ENCODE results near the gene MAP2K3. TPM values are rescaled to one million over a fixed set of nuclear protein-coding genes. Genes with fewer than 3 reads are reported as not detected.
"Not testable (repeated sequence)": the region's sequence is repeated elsewhere in the genome, so short reads cannot be mapped to it uniquely, and the experiment has no call there.

MAP2K3 gene
- polyA plus RNA-seq, 12 donors: 18.1 to 34.2 (median 22.7) TPM; not detected in 1

DNA sequence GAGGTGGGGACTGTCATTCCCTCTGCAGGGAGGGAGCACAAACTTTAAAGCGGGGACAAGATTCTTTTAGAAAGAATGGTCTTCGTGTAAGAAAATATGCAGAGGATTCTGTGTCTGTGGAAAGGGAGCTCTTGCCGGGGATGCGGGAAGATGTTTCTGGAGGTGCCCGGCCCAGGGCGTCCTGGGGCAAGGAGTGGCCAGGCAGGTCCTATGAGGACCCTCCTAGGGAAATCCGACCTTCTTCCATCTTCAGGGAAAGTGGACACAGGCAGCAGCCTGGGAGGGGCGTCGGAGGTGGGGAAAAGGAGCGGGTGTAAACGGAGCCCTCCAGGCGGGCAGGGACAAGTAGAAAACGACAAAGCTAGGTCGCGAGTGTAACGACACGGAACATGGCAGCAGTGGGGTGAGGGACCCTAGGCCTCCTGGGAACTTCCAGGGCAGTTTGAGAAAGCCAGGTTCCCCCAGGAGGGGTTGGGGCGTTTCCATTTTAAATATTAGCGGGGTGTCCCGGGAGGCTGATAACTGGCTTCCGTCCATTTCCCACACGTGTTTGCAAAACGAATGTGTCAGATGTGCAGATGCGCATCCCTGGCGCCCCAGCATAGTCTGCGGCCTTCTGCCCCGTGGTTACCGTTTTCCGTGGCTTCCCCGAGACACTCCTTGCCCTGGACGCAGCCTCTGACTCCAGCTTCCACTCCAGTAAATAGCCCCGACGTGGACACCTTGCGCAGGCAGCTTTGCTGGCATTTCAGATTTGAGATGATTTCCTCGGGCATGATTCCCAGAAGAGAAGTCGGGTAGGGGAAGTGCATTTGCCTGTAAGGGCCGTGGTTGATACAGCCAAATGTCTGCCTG, 39.0 kb downstream of the MAP2K3 start:
- DNase-seq: not testable (repeated sequence)

DNA sequence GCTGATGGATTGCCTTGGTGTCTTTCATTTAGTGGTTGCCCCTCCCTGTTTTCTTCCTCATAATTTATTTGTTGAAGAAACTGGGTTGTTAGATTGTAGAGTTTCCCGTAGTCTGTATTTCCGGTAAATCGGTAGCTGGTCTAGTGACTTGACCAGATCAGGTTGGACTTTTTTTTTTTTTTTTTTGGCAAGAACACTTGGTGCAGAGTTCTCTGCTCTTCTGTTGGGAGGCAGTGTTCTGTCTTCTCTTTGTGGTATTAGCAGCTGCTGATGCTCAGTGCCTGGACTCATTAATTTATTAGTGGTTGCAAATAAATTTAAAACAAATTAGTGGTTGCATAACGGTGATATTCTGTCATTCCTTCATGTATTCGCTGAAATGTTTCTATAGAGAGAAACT, 40.2 kb downstream of the MAP2K3 start:
- DNase-seq: not testable (repeated sequence)

DNA sequence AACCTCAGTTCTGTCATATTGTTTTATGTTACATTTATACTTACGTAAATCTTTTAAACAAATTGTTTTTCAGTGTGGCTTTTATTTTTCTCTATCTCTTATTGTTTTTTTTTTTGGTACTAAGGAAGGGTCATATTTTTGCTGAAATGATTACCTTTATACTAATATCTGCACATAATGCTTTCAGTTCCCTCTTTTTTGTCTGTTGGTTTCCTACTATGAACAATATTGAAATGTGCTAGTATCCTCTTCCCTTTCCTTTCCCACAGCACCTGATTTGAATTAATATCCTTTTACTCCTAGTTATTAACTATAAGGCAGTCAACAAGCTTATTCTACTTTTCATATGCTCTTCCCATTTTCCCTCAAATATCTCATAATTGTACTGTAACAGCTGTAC, 43.4 kb downstream of the MAP2K3 start:
- not testable (repeated sequence) for DNase-seq

DNA sequence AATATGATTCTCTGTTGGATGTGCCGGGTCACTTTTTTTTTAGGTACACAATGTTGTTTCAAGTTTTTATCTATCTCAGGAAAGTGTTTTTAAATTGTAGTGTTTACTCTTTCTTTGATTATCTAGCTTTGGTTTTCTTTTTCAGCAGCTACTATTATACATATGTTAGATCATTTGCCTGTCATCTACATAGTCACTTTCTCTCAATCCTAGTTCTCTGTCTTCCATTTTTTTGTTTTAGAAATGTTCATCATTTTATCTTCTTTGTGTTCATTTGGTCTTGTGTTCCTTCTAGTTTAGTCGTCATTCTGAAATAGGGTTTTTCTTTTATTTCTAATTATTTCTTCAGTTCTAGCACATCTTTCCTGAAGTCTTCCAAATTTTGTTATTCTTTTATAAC, 44.3 kb downstream of the MAP2K3 start:
- DNase-seq: not testable (repeated sequence)

DNA sequence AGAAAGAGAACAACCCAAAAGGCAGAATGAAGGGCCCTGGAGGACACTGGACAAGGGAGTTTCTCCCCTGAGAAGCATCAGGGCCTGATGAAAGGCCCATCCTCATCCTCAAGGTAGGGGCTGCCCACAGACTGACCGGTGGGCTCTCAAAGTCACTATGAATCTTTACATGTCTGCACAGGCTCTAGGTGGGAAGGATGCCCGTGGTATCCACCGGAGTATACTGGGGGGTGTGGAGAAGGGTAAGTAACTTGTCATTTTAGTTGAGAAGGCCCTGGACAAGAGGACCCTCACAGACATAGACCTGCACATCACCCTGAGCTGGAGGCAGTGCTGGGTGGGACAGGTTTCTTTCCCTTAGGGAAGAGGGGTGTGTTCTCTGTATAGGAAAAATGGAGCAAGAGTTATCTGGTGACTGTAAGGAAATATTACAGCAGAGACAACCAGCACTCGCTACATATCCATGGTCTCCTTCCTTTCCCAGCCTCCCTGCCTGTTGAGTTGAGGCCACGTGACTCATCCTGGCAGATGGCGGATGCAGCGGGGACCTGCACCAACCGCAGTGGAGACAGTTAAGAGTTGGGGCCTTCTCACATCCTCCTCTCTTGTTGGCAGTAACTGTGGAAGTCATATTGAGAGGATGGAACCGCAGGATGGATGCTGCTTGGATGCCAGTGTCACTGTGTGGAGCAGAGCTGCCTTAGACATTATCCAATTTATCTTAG, 46.1 kb downstream of the MAP2K3 start:
- DNase-seq: no peak

DNA sequence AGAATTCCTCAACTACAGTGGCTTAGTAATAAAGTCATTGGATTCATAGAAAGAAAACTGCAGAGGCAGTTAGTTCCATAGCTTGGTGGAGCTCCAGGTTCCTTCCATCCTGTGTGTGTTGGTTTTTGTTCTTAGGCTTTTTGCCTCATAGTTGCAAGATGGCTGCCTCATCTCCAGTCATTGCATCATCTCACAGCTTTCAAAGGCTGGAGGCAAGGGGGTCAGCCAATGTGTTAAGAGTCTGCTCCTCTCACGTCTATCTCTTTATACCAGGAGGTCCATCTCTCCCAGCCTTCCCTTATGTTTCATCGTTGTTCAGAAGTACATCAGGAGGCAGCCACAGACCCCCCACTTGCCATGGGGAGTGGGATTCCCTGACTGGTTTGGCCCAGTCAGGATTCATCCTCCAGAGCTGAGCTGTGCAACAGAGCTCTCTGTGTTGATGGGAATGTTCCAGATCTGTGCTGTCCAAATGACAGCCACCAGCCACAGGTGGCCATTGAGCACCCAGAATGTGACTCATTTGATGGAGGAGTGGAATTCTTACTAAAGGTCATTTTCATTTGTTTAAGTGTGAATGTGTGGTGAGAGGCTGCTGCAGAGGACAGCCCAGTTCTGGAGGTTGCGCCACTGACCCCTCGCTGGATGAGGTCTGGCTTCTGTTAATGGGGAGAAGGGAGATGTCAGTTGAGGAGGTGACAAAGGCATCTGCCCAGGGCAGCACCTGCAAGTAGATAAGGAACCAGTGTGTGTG, 52.2 kb downstream of the MAP2K3 start:
- DNase-seq: not testable (repeated sequence)

DNA sequence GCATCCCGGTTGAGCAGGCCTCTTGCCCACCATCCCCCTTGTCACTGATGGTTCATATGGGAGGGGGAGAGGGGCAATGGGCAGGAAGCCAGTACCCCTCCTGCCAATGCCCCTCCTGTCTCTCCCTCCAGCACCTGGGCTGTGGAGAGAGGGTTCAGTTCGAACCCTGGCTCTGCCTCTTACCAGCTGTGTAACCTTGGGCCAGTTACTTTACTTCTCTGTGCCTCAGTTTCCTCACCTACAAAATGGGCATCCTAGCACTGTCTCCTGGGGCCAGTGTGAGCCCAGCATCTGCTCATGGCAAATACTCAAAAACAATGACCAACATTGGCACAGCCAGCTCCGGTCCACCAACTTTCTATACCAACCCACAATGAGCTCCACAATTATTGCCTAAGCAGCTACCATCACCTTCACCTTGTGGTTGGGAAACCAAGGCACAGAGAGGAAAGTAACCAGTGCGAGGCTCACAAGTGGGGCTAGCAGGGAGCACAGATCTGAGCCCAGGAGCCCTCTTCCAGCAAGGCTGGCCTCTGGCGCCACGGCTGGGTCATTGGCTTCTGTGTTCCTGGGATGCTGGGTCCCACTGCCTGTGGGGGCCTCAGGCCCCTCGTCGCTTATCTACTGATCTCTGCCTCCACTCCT, 53.6 kb downstream of the MAP2K3 start:
- not testable (repeated sequence) for DNase-seq

DNA sequence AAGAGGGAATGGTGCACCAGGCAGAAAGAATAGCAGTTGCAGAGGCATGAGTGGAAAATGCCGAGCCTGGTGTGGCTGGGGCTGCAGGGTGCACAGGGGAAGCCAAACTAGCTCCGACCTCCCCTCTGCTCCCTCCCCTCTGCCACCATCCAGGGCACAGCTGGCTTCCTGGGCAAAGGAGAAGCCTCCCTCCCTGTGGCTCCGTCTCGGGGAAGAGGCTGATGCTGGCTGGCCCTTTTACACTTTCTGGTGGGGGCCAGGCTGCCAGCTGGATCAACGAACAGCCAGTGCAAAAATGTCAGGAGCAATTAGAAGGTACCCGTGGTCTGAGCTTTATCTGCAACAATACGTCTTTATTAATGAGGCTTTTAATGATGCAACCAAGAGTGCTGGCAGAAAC, 54.5 kb downstream of the MAP2K3 start:
- no peak for DNase-seq

DNA sequence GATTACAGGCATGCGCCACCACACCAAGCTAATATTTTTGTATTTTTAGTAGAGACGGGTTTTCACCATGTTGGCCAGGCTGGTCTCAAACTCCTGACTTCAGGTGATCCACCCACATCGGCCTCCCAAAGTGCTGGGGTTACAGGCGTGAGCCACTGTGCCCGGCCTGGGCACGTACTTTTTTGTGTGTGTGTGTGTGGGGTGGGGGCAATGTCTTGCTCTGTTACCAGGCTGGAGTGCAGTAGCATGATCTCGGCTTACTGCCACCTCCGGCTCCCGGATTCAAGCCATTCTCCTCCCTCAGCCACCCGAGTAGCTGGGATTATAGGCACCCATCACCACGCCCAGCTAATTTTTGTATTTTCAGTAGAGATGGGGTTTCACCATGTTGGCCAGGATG, 55.1 kb downstream of the MAP2K3 start:
- not testable (repeated sequence) for DNase-seq

DNA sequence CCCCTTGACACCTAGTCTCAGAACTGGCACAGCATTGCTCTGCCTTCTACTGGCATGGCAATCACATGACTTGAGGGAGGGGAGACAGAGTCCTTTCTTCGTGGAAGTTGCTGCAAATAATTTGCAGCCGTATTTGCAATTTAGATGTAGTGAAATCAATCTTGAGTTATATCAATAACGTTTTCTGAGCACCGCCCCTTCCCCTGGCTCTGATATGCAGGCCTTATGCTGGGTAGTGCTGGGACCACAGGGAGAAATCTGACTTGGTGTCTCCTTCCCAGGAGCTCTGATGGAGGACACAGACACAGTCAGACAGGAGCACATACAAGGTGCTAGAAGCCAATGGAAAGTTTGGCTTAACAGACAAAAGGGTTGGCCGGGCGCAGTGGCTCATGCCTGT, 55.9 kb downstream of the MAP2K3 start:
- DNase-seq: not testable (repeated sequence)

DNA sequence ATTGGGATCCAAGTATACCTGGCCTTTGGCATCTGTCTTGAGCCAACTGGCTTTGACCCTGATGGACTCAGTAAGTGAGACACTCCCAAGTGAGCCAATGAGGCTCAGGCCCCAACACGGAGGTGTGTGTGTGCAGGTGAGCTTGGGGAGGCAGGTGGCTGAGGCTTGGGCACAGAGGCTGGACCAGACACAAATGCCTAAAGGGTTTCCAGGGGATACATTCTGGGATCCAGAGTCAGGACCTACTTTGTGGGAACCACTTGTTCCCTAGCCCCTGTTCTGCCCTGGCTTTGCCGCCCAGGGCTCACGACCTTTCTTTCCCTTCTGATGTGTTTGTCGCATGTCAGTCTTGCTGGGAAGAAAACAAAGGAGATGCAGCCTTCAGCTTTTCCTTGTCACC, 56.8 kb downstream of the MAP2K3 start:
- DNase-seq: not testable (repeated sequence)

DNA sequence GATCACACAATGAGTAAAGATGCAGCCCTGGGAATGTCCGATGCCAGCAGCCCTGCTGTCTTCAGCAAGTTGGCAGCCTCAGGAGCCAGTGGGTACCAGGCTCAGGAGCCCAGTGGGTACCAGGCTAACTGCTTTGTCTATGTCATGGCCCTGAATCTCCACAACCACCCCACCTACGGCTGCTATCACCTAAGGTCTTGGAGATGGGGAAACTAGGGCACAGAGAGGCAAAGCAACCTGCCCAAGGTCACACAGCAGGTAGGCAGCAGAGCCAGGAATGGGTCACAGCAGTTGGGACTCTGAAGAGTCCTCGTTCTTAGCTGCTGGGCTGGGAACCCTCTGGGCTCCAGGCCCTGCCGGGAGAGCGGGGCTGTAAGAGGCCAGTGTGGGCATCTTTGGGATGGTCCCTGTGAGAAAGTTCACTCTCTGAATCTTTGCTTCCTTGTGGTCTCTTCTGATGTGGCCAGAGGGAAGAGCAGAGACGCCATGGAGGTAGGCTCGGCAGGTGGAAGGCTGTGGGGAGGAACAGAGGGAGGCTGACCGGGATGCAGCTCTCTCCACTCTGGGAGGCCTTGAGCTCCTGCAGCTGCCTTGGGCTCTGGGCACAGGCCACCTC, 57.5 kb downstream of the MAP2K3 start:
- not testable (repeated sequence) for DNase-seq

DNA sequence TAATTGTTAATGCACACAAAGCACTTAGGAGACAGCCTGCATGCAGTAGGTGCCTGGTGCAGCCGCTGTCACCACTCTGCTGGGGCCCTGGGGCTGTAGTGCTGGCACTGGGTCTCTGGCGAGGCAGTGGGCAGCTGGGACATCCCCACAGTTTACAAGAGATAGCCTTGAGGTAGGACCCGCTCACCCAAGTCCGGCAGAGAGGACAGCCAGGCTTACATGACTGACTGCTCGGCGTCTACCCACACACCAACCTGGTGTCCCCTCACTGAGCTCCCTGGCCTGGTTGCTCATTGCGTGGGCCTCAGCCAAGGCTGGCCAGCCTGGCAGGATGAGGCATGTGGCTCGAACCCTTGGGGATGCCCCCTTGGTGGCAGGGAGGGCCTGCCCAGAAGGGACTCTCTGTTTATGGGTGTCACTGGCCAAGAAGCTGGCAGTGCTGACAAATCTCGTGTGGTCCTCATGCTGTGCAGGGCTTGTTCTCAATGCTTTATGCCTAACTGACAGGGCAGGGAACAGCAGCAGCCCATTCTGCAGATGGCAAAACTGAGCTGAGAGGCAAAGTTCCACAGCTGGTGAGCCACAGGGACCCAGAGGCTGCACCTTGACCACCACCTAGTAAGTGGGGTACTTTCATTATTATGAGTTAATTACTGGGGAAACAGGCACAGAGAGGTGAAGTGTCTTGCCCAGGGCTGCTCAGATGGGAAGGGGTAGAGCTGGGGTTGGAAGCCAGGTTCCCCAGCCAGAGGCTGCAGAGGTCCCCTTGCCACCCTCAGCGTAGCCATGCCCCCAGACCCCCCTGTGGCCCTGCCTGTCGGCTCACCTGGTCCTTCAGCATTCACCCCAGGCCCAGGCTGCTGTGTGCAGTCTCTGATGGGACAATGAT, 58.8 kb downstream of the MAP2K3 start:
- not testable (repeated sequence) for DNase-seq

DNA sequence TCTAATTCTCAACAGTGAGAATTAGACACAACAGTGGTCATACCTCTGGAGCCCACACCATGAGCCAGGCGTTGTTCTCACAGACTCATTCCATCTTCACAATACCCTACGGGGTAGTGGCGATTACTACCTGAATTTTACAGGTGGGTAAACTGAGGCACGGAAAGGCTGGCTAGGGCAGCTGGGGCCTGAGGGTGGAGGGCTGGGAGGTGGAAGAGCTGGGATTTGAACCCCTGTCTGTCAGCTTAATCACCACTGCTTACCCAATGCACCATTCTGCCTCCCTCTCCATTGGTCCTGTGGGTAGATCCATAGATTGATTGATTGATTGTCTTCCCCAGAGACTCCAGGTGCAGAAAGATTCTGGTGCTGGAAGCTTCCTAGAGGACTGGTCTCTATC, 60.3 kb downstream of the MAP2K3 start:
- DNase-seq: not testable (repeated sequence)

DNA sequence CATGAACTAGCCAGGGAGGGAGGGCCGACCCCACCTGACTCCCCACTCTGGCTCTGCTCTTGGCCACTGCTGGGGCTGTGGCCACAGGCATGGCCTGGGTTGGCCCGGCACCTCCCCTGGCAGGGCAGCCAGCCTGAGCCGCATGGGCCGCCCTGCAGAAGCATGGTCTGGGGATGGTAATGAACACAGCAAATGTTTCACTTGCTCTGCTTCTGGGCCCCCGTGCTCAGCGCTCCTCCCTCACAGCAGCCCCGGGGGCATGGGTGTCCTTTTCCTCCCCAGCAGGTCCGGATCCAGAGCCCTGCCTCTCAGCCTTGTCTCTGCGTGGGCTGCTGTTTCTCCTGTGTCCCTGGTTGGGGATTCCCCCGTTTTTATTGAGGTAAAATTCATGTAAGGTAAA, 60.7 kb downstream of the MAP2K3 start:
- no peak for DNase-seq

DNA sequence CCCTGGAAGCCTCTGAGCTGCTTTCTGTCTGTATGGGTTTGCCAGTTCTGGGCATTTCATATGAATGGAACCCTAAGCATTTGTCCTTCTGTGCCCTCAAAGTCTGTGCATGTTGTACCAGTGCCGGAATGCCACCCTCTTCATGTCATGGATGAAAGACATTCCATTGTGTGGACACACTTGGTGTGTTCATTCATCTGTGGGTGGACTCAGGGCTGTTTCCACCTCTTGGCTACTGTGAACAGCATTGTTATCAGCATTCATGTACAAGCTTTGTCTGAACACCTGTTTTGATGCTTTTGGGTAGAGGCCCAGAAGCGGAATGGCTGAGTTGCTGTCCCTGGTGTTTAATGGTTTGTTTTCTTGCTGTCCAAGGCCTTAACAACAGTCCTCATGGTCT, 61.6 kb downstream of the MAP2K3 start:
- not testable (repeated sequence) for DNase-seq

DNA sequence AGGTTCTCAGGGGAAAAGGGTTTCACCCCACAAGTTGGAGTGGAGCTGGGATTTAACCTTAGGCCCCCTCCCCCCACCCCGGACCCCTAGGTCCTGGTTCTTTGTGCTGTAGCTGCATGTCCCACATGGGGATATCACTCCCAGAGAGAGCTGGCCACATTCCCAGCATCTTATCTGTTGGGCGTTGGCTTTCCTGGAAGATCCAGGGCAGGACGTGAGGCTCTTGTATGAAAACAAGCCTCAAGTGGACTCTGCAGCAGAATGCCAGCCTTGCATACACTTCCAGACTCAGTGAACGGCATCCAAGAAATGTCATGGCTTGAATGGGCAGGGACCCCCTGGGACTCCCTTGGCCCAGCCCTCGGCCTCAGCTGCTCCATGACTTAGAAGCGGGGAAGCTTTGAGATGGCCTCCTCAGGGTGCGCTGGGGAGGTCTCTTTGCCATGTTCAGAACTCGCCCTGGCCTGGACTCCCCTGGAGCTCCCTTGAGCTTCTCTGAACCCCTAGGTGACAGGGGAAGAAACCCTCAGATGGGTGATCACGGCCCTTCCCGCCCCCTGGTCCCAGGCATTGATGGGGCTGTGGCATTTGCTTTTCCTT, 62.2 kb downstream of the MAP2K3 start:
- DNase-seq: not testable (repeated sequence)

DNA sequence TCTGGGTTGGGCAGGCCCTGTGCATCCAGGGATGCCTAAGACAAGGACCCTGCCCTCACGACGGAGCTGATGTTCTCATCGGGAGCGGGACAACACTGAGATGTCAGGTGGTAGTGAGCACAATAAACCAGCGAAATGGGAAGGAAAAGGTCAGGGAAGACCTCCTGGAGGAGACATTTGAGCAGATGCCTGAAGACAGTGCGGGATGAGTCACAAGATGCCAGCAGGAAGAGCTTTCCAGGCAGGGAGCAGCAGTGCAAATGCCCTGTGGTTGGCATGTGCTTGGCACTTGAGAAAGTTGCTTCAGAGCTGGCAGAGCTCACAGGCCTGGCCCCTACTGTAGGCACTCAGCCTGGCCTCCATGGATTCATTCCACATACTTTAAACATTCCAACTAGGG, 63.1 kb downstream of the MAP2K3 start:
- DNase-seq: not testable (repeated sequence)

DNA sequence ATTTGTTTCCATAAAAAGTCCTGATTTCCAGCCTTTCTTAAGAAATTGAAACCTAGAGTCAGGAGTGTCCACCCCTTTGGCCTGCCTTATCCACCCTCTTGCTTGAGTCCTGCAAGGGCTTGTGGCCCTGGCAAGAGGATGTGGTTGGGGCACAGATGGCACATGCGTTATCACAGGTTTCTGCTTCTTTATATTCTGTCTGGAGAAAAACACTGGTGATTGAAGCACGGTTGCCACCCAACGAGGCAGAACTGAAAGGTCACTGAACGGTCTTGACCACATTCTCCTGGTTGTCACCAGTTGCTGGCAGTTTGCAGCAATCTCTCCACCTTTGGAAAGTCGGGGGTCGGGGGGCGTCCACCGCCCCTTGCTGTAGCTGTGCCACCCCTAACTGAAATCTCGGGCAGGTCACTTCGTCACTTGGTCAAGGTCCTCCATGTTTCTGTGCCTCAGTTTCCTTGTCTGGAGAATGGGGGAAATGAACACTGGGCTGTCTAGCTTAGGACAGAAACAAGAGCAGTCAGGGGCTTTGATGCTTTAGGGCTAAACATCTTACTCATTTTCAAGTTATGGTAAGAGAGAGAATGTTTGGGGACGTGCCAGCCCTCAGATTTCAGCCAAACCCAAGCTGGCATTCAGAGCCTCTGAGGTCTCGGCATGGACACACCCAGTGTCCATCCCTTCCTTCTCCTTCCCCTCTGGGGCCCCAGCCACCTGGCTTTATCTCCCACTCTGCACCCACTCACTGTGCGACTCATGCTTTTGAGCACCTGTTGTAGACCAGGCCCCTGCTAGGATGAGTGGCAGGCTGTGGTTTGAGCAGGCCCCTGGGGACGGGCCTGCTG, 63.8 kb downstream of the MAP2K3 start:
- DNase-seq: not testable (repeated sequence)

Measured in muscle of arm (tissue), 12 donors.